Esophagus muscularis mucosa (tissue), 4 donors: ENCODE results near the gene CDC25B. TPM values are rescaled to one million over a fixed set of nuclear protein-coding genes. Genes with fewer than 3 reads are reported as not detected.

Experiments used
- DNase-seq: peaks from one replicate; pipeline ENCODE4 v3.0.0-alpha.2; 2017; ENCODE audit errors: extremely low spot score
- H3K27ac ChIP-seq, 4 donors: fragments of 200-600 bp; sonication (generic); replicated peaks in 1 of 4; 1 replicate in 3 of 4; 2 replicates in 1 of 4; pipeline ENCODE4 v1.5.1; 2016 to 2019; ENCODE audit warnings: mild to moderate bottlenecking in 1 of 4
- H3K27me3 ChIP-seq, 4 donors: fragments of 200-600 bp; sonication (generic); one replicate each; pipeline versions ENCODE4 v1.5.1 to v1.6.0; 2016 to 2019
- H3K36me3 ChIP-seq, 4 donors: fragments of 200-600 bp; sonication (generic); one replicate each; pipeline ENCODE4 v1.5.1; 2016 to 2019
- H3K4me1 ChIP-seq, 4 donors: fragments of 200-600 bp; sonication (generic); one replicate each; pipeline ENCODE4 v1.5.1; 2016 to 2019
- H3K4me3 ChIP-seq, 4 donors: fragments of 200-600 bp; sonication (generic); 1 replicate in 2 of 4; 2 replicates in 2 of 4; pipeline ENCODE4 v1.5.1; 2016 to 2019; ENCODE audit warnings: mild to moderate bottlenecking in 4 of 4, moderate library complexity in 1 of 4
- H3K9me3 ChIP-seq, 4 donors: fragments of 200-600 bp; sonication (generic); 1 replicate in 3 of 4; 2 replicates in 1 of 4; pipeline ENCODE4 v1.5.1; 2016 to 2019
- EP300 ChIP-seq: sonication (generic); formaldehyde crosslinking; IDR thresholded peaks from one replicate; pipeline ENCODE4 v1.6.1; 2017; ENCODE audit warnings: antibody characterized with exemption
- POLR2A ChIP-seq: fragments of 450-650 bp; IDR thresholded peaks from one replicate; pipeline ENCODE4 v1.6.1; 2017; ENCODE audit warnings: antibody characterized with exemption, moderate library complexity, mild to moderate bottlenecking, low read depth
- POLR2AphosphoS5 ChIP-seq, 2 donors: sonication (generic); formaldehyde crosslinking; IDR thresholded peaks; one replicate each; pipeline ENCODE4 v1.6.1; 2017; ENCODE audit warnings: antibody characterized with exemption in 2 of 2
- WGBS: methylation state at CpG from one replicate; pipeline ENCODE4 v1.1.5; 2018; 5-methylcytosine and 5-hydroxymethylcytosine counted together
- intact Hi-C: fragments of 100-400 bp; cut with DNase I; formaldehyde crosslinking; loops from one replicate; pipeline ENCODE4 v1.15.1; 2023
- total RNA-seq, 4 donors: library from RNA; depleted of rRNA; stranded (reverse); fragments of >200 nt; gene quantifications; one replicate each; pipeline versions ENCODE4 v1.1.0 to v1.2.1, GENCODE V29; 2016
- TF ChIP-seq, protein P1 (sequence below), 3 experiments: fragments of 200-600 bp in 2 of 3; fragments of 450-650 bp in 1 of 3; sonication (generic) in 2 of 3; IDR thresholded peaks; one replicate each; pipeline ENCODE4 v1.5.1; 2017 to 2019; ENCODE audit warnings: antibody characterized with exemption in 3 of 3, mild to moderate bottlenecking in 2 of 3, moderate library complexity in 1 of 3

CDC25B gene
- total RNA-seq, 4 donors from 2014 or later, result 29.9 to 43.1 (median 35.6) TPM

DNA sequence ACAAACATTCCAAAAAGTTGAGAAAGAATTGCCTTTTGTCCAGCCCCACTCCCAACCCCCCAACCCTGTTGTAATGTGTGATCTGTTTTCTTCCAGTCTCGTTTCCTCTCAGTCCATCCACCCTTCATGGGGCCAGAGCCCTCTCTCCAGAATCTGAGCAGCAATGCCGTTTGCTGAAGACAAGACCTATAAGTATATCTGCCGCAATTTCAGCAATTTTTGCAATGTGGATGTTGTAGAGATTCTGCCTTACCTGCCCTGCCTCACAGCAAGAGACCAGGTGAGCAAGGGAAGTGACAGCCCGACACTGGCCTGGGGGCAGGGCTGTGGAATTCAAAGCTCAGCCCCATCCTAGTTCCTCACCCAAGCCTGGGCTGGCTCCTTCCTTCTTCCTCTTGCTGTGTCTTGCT, 58.4 kb downstream of the CDC25B start:
- 79% methylated on average over 4 of the region's 4 CpGs for whole genome bisulfite sequencing
- Histone ChIP-seq H3K27ac (no peak overlapping the region), H3K36me3 (peaks cover 23 to 52% (median 48%) of the 10 kb centered on the region in 4 donors), H3K9me3 (no peaks in the 10 kb centered on the region), H3K27me3 (no peaks in the 10 kb centered on the region), H3K4me3 (no peak overlapping the region), H3K4me1 (peaks cover 4 to 11% (median 10%) of the 10 kb centered on the region in 4 donors)
- no peak for DNase-seq
- intact Hi-C loops, result no loop called here
- TF ChIP-seq, protein P1, sequence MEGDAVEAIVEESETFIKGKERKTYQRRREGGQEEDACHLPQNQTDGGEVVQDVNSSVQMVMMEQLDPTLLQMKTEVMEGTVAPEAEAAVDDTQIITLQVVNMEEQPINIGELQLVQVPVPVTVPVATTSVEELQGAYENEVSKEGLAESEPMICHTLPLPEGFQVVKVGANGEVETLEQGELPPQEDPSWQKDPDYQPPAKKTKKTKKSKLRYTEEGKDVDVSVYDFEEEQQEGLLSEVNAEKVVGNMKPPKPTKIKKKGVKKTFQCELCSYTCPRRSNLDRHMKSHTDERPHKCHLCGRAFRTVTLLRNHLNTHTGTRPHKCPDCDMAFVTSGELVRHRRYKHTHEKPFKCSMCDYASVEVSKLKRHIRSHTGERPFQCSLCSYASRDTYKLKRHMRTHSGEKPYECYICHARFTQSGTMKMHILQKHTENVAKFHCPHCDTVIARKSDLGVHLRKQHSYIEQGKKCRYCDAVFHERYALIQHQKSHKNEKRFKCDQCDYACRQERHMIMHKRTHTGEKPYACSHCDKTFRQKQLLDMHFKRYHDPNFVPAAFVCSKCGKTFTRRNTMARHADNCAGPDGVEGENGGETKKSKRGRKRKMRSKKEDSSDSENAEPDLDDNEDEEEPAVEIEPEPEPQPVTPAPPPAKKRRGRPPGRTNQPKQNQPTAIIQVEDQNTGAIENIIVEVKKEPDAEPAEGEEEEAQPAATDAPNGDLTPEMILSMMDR (IDR thresholded peaks at IDR 0.05), result no peak
- TF ChIP-seq EP300 (no peak), POLR2A (no peak), POLR2AphosphoS5 (IDR thresholded peaks at IDR 0.05) (no peak)

Other genes with a start within 250 kb of the CDC25B start
- not detected for gene GFRA4, start 132.9 kb upstream of the CDC25B start, total RNA-seq
- 100 to 1,000 TPM in 1 of 4 donors, 10 to 100 TPM in 3; 45.4 to 144 (median 64.4) TPM for gene ADAM33, start 114.3 kb upstream of the CDC25B start, total RNA-seq
- gene SIGLEC1, start 83.7 kb upstream of the CDC25B start, total RNA-seq, result 10 to 100 TPM; 13.1 to 18.7 (median 13.8) TPM
- gene HSPA12B, start 63.6 kb upstream of the CDC25B start, total RNA-seq, result 10 to 100 TPM in 3 of 4 donors, 1 to 10 TPM in 1; 8.9 to 22.2 (median 16.4) TPM
- 10 to 100 TPM; 56.5 to 96.1 (median 73.6) TPM for gene ADISSP, start 28.6 kb upstream of the CDC25B start, total RNA-seq
- gene SPEF1, start 14.9 kb upstream of the CDC25B start, total RNA-seq, result under 1 TPM in 1 of 4 donors, not detected in 3; 0.50 TPM
- gene CENPB, start 9.6 kb upstream of the CDC25B start, total RNA-seq, result 100 to 1,000 TPM; 131 to 225 (median 199) TPM
- gene AP5S1, start 24.2 kb downstream of the CDC25B start, total RNA-seq, result 10 to 100 TPM in 3 of 4 donors, 1 to 10 TPM in 1; 7.9 to 11.7 (median 11.2) TPM
- 10 to 100 TPM; 34.6 to 56.1 (median 42.8) TPM for gene MAVS, start 50.5 kb downstream of the CDC25B start, total RNA-seq
- 10 to 100 TPM; 42.8 to 52.1 (median 46.6) TPM for gene PANK2, start 93.1 kb downstream of the CDC25B start, total RNA-seq
- gene RNF24, start 219.2 kb downstream of the CDC25B start, total RNA-seq, result 10 to 100 TPM in 3 of 4 donors, 1 to 10 TPM in 1; 10.0 to 26.8 (median 18.0) TPM